ENCODE results near the gene HMCN2.

HMCN2 gene

GRCh38 chr9:130311003-130311402 lies 45.4 kb downstream of the HMCN2 start:
- no peak for DNase-seq (ENCODE audit: low read depth)

GRCh38 chr9:130311408-130312140 lies 46.0 kb downstream of the HMCN2 start:
- no peak for DNase-seq (ENCODE audit: low read depth)

- DNase-seq (ENCODE audit: low read depth), result no peak
These were observed 47.7 kb downstream of the HMCN2 start for GRCh38 chr9:130313103-130313858.

GRCh38 chr9:130315446-130316226 lies 50.1 kb downstream of the HMCN2 start:
- DNase-seq (ENCODE audit: low read depth), result no peak

GRCh38 chr9:130316430-130316829 lies 50.9 kb downstream of the HMCN2 start:
- no peak for DNase-seq (ENCODE audit: low read depth)

- DNase-seq (ENCODE audit: low read depth), result no peak
These were observed 53.7 kb downstream of the HMCN2 start for GRCh38 chr9:130319300-130319699.

- DNase-seq (ENCODE audit: low read depth), result no peak
These were observed 54.6 kb downstream of the HMCN2 start for GRCh38 chr9:130319944-130320712.

GRCh38 chr9:130320723-130321481 lies 55.3 kb downstream of the HMCN2 start:
- DNase-seq (ENCODE audit: low read depth), result peak; percentile 26

GRCh38 chr9:130321539-130321938 lies 56.0 kb downstream of the HMCN2 start:
- no peak for DNase-seq (ENCODE audit: low read depth)

GRCh38 chr9:130323051-130323745 lies 57.6 kb downstream of the HMCN2 start:
- no peak for DNase-seq (ENCODE audit: low read depth)

- no peak for DNase-seq (ENCODE audit: low read depth)
These were observed 60.4 kb downstream of the HMCN2 start for GRCh38 chr9:130325921-130326320.

GRCh38 chr9:130327070-130327780 lies 61.7 kb downstream of the HMCN2 start:
- DNase-seq (ENCODE audit: low read depth), result no peak

GRCh38 chr9:130327781-130328348 lies 62.3 kb downstream of the HMCN2 start:
- DNase-seq (ENCODE audit: low read depth), result no peak

GRCh38 chr9:130328349-130328801 lies 62.8 kb downstream of the HMCN2 start:
- DNase-seq (ENCODE audit: low read depth), result no peak

GRCh38 chr9:130329061-130329460 lies 63.5 kb downstream of the HMCN2 start:
- no peak for DNase-seq (ENCODE audit: low read depth)

GRCh38 chr9:130330202-130330862 lies 64.8 kb downstream of the HMCN2 start:
- no peak for DNase-seq (ENCODE audit: low read depth)

GRCh38 chr9:130331061-130331460 lies 65.5 kb downstream of the HMCN2 start:
- no peak for DNase-seq (ENCODE audit: low read depth)

- DNase-seq (ENCODE audit: low read depth), result no peak
These were observed 66.0 kb downstream of the HMCN2 start for GRCh38 chr9:130331573-130331972.

- no peak for DNase-seq (ENCODE audit: low read depth)
These were observed 66.9 kb downstream of the HMCN2 start for GRCh38 chr9:130332384-130332926.
